Stimulated activated CD4-positive, alpha-beta T cell treated with anti-CD3 and anti-CD28 coated beads, Interleukin-2, amount 100 ng/mL, for 4 hours (primary cell): ENCODE measurements around the gene PCDH17.

Experiments used
- DNase-seq: peaks from one replicate; pipeline ENCODE4 v3.0.0-alpha.2; 2020; ENCODE audit warnings: low read depth

PCDH17 gene

DNA sequence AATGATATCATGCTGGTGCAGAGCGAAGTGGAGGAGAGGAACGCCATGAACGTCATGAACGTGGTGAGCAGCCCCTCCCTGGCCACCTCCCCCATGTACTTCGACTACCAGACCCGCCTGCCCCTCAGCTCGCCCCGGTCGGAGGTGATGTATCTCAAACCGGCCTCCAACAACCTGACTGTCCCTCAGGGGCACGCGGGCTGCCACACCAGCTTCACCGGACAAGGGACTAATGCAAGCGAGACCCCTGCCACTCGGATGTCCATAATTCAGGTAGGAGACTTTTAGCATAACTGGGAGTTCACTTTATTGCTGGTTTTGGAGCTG lies 3.3 kb downstream of the PCDH17 start:
- DNase-seq = no peak

GRCh38 chr13:57635541-57636085 lies 4.1 kb downstream of the PCDH17 start:
- no peak for DNase-seq

GRCh38 chr13:57636816-57637215 lies 5.3 kb downstream of the PCDH17 start:
- DNase-seq = no peak

- DNase-seq = no peak
Measured at GRCh38 chr13:57637515-57637914, 6.0 kb downstream of the PCDH17 start.

GRCh38 chr13:57638186-57638890 lies 6.8 kb downstream of the PCDH17 start:
- DNase-seq = no peak

- DNase-seq = no peak
Measured at GRCh38 chr13:57640607-57641006, 9.1 kb downstream of the PCDH17 start.

GRCh38 chr13:57641051-57641450 lies 9.5 kb downstream of the PCDH17 start:
- no peak for DNase-seq

DNA sequence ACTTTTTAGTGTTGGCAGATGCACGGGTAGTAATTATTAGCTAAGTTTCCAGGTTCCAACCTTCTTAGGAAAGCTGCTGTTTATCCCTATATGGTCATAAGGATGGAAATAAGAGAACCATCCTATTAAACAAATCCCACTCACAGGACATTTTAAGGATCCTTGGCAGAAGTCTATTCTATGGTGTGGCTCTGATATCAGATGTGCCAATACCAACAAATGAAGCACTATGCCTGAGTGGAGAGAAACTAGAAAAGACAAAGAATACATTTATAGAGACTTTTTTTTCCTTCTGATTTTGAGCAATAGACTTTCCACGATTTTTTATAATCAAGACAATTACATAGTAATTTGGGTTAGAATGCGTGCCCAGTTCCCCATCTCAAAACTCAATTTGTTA lies 12.6 kb downstream of the PCDH17 start:
- DNase-seq = no peak

- no peak for DNase-seq
Measured at GRCh38 chr13:57653229-57653989, 21.9 kb downstream of the PCDH17 start.

GRCh38 chr13:57665481-57665880 lies 33.9 kb downstream of the PCDH17 start:
- no peak for DNase-seq

DNA sequence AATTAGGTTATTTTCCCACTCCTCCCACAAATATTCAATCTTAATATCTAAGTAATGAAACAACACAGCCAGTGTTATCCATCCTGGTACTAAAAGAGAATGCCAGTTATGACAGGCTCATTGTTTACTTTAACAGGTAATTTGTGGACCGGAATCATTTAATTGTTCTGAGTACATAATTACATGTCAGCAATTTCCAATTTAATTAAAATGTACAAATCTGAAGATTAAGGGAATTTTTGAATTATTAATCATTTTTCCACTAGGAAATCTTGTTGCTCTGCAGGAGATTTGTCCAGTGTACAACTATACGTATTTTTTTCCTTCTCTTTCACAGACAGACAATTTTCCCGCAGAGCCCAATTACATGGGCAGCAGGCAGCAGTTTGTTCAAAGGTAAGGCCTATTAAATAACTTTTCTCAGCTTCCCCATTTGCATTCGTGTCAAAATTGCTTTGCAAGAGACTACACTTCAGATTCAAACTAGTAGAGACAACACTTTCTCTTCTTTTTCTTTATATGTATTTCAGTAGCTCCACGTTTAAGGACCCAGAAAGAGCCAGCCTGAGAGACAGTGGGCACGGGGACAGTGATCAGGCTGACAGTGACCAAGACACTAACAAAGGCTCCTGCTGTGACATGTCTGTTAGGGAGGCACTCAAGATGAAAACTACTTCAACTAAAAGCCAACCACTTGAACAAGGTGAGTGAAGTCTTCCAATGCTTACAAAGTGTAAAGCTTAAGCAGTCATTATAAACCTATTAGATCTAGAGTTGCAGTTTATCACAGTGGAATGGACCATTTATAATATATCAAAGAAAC lies 34.8 kb downstream of the PCDH17 start:
- DNase-seq = no peak

DNA sequence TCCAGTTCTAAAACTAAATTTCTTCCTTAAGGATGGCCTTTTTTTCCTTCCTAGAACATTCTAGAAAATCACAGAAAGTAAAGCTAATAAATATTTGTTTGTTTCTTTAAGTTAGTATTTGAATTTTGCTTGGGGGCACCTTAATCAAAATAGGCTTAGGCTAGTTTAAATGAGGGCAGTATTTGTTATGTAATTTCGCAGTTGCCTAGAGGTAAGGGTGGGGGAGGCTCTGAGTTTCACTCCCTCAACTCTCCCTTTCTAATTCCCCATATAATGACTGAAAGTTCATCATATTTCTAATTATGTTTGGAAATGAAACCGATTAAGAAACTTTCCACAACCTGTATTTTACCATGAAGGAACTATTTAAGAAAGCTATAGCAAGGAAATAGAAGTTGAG lies 40.6 kb downstream of the PCDH17 start:
- DNase-seq = no peak

DNA sequence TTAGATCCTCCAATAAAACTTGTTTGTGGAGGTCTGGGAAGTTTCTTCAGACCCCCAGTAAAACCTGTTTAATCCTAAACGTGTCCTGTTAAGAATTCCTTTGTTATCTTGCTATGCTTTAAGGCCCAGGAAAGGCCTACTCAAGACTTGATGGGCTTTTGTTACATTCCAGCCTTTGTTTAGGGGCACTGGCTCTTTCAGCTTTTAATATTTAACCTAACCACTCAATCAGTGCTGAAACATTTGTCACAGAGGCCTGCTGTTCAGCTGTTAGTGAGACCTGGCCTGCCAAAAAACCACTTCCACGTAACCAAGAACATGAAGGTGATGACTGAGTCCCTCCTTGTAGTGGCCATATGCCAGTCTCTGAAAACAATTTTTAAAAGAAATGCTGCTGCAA lies 41.7 kb downstream of the PCDH17 start:
- DNase-seq = no peak

GRCh38 chr13:57675526-57675925 lies 44.0 kb downstream of the PCDH17 start:
- DNase-seq = no peak

- no peak for DNase-seq
Measured at GRCh38 chr13:57680609-57681008, 49.1 kb downstream of the PCDH17 start.

DNA sequence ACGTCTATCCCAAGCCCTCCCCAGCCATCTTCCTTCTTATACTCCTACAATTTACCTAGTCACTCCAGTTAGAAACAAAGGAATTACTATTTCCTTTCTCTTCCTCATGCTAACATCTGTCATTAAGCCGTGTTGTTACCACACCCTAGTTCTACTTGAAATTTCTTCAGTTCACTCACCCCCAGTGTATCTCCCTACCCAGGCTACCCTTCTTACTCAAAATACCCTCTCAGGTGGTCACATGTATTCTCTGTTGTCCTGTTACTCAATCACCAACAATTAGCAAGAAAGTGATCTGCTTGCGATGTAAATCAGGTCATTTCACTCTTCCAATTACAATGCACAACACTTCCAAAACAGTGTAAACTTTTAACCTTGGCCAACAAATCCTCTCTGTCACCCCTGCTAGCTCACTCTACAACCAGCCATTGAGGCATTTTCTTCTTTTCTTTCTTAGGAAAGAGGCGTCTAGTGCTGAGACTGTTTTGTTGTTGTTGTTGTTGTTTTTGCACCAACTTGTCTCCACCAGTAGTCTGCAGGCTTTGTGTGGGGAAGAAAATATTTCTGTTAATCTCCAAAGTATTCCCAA lies 50.7 kb downstream of the PCDH17 start:
- DNase-seq = no peak

GRCh38 chr13:57698851-57699250 lies 67.3 kb downstream of the PCDH17 start:
- no peak for DNase-seq

GRCh38 chr13:57704031-57704430 lies 72.5 kb downstream of the PCDH17 start:
- no peak for DNase-seq

DNA sequence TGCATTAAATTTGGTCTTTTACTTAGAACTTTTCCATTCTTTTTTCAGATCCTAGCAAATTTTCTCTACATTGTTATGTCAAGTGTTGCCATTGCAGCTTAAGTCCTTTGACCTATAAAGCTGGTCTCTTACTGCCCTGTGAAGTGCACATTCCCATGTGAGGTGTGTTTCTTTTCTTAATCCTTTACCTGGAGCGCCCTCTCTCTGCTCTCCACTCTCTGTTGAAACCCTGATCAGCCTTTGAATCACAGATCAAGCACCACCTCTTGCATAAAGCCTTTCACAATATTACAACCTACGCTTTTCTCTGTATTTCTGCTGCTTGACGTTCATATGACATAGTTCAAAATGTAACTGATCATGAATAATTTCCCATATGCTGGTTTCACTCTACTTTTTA lies 84.8 kb downstream of the PCDH17 start:
- no peak for DNase-seq

- DNase-seq = no peak
Measured at GRCh38 chr13:57724486-57725272, 93.1 kb downstream of the PCDH17 start.

- DNase-seq = no peak
Measured at GRCh38 chr13:57725480-57725879, 93.9 kb downstream of the PCDH17 start.

DNA sequence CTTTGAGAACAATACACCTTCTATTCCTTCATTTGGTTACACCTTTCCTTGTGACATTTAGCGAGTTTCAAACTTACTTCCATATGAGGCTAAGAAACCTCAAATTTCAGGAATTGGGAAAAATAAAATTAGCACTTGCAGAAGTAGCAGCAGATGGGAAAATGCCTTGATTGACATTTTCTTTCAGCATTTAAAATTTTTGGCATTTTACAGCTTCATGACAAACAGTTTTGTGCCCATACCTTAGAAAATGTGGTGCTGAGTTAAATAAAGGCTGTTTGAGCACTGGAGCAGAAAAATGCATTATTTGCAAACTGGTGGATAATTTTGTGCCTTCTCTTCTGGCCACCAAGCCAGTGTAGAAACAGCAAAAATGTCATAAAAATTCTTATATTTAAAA lies 95.4 kb downstream of the PCDH17 start:
- no peak for DNase-seq
